OCI-LY3 (cell line): ENCODE results near the gene KIAA1328.

Experiments used
- H2AFZ ChIP-seq: fragments of 200-600, 300-600 bp; shearing (Covaris generic); 2 replicates; pipeline ENCODE4 v1.6.0; 2014; ENCODE audit warnings: antibody characterized with exemption, low read depth, low read length
- H3K27ac ChIP-seq: fragments of 200-600, 300-600 bp; sonication (generic); 2 replicates; pipeline ENCODE4 v1.5.1; 2014; ENCODE audit warnings: mild to moderate bottlenecking, low read length, moderate library complexity, mixed read lengths
- H3K27me3 ChIP-seq: fragments of 200-600, 300-600 bp; sonication (generic); 2 replicates; pipeline ENCODE4 v1.6.1; 2014; ENCODE audit warnings: low read depth, low read length, mixed read lengths
- H3K36me3 ChIP-seq: fragments of 200-600, 300-600 bp; sonication (generic); replicated peaks from 2 replicates; pipeline ENCODE3; 2014; ENCODE audit warnings: low read depth, low read length, mixed read lengths
- H3K4me1 ChIP-seq: fragments of 300-600, 200-600 bp; sonication (generic); 2 replicates; pipeline ENCODE4 v1.6.1; 2014; ENCODE audit warnings: low read length, mixed read lengths
- H3K4me2 ChIP-seq: fragments of 200-600, 300-600 bp; sonication (generic); 2 replicates; pipeline ENCODE4 v1.6.1; 2014; ENCODE audit warnings: low read length, mixed read lengths
- H3K4me3 ChIP-seq: fragments of 300-600, 200-600 bp; sonication (generic); 2 replicates; pipeline ENCODE4 v1.5.1; 2014; ENCODE audit warnings: antibody characterized with exemption, mild to moderate bottlenecking, low read length, moderate library complexity
- H3K79me2 ChIP-seq: fragments of 300-600, 200-600 bp; shearing (Covaris generic); 2 replicates; pipeline ENCODE4 v1.6.1; 2014; ENCODE audit warnings: mild to moderate bottlenecking, low read length, mixed read lengths
- H3K9ac ChIP-seq: fragments of 300-600, 200-600 bp; shearing (Covaris generic); 2 replicates; pipeline ENCODE4 v1.6.0; 2014; ENCODE audit warnings: mild to moderate bottlenecking, low read length, moderate library complexity
- H3K9me3 ChIP-seq: fragments of 200-600, 300-600 bp; shearing (Covaris generic); 2 replicates; pipeline ENCODE4 v1.6.1; 2014; ENCODE audit warnings: low read length, mixed read lengths; ENCODE audit not compliant: insufficient read depth
- H4K20me1 ChIP-seq: fragments of 200-600, 300-600 bp; sonication (generic); 2 replicates; pipeline ENCODE4 v1.6.1; 2016; ENCODE audit warnings: low read length, mixed read lengths; ENCODE audit not compliant: insufficient read depth
- CTCF ChIP-seq: fragments of 200-600, 300-600 bp; sonication (generic); IDR thresholded peaks from 2 replicates; pipeline ENCODE4 v1.5.1; 2014; ENCODE audit warnings: antibody characterized with exemption, low read length, low read depth
- EZH2phosphoT487 ChIP-seq: fragments of 200-600 bp; shearing (Covaris generic); IDR thresholded peaks from 2 replicates; pipeline ENCODE4 v1.6.1; 2018; ENCODE audit warnings: antibody characterized with exemption, mixed run types, low read depth

The KIAA1328 gene

GRCh38 chr18:37246779-37247340 is 417.9 kb downstream of the KIAA1328 start:
- H3K27me3 ChIP-seq = no peaks in the 10 kb centered on the region
- H3K36me3 ChIP-seq = no peaks in the 10 kb centered on the region
- H3K79me2 ChIP-seq = no peaks in the 10 kb centered on the region
- no peaks in the 10 kb centered on the region for H3K9me3 ChIP-seq
- TF ChIP-seq EZH2phosphoT487 (no peak), CTCF (no peak)
- H4K20me1 ChIP-seq = no peaks in the 10 kb centered on the region
- H3K9ac ChIP-seq = no peak overlapping the region
- no peak overlapping the region for H3K27ac ChIP-seq
- no peaks in the 10 kb centered on the region for H3K4me1 ChIP-seq
- no peak overlapping the region for H3K4me3 ChIP-seq
- no peak overlapping the region for H2AFZ ChIP-seq
- H3K4me2 ChIP-seq = no peak overlapping the region

- no peak overlapping the region for H2AFZ ChIP-seq
- H3K4me2 ChIP-seq = no peak overlapping the region
- TF ChIP-seq CTCF = no peak
- TF ChIP-seq EZH2phosphoT487 = no peak
- no peaks in the 10 kb centered on the region for H3K27me3 ChIP-seq
- no peaks in the 10 kb centered on the region for H3K79me2 ChIP-seq
- no peaks in the 10 kb centered on the region for H3K36me3 ChIP-seq
- H4K20me1 ChIP-seq = no peaks in the 10 kb centered on the region
- no peak overlapping the region for H3K9ac ChIP-seq
- no peak overlapping the region for H3K4me3 ChIP-seq
- H3K9me3 ChIP-seq = no peaks in the 10 kb centered on the region
- H3K4me1 ChIP-seq = no peaks in the 10 kb centered on the region
- no peak overlapping the region for H3K27ac ChIP-seq
These were observed 418.7 kb downstream of the KIAA1328 start for GRCh38 chr18:37247497-37248161.

- no peaks in the 10 kb centered on the region for H3K79me2 ChIP-seq
- H3K4me1 ChIP-seq = no peaks in the 10 kb centered on the region
- no peak overlapping the region for H3K9ac ChIP-seq
- no peaks in the 10 kb centered on the region for H3K27me3 ChIP-seq
- no peak overlapping the region for H3K27ac ChIP-seq
- H3K36me3 ChIP-seq = no peaks in the 10 kb centered on the region
- no peaks in the 10 kb centered on the region for H4K20me1 ChIP-seq
- TF ChIP-seq EZH2phosphoT487 (no peak), CTCF (no peak)
- H3K4me2 ChIP-seq = no peak overlapping the region
- no peak overlapping the region for H2AFZ ChIP-seq
- no peak overlapping the region for H3K4me3 ChIP-seq
- no peaks in the 10 kb centered on the region for H3K9me3 ChIP-seq
These were observed 419.4 kb downstream of the KIAA1328 start for GRCh38 chr18:37248281-37248680.

- no peaks in the 10 kb centered on the region for H3K79me2 ChIP-seq
- H3K9ac ChIP-seq = no peak overlapping the region
- H4K20me1 ChIP-seq = no peaks in the 10 kb centered on the region
- TF ChIP-seq EZH2phosphoT487 = no peak
- no peak for TF ChIP-seq CTCF
- no peaks in the 10 kb centered on the region for H3K9me3 ChIP-seq
- no peaks in the 10 kb centered on the region for H3K27me3 ChIP-seq
- no peak overlapping the region for H3K4me3 ChIP-seq
- no peaks in the 10 kb centered on the region for H3K36me3 ChIP-seq
- H3K4me1 ChIP-seq = no peaks in the 10 kb centered on the region
- no peak overlapping the region for H3K27ac ChIP-seq
- H3K4me2 ChIP-seq = no peak overlapping the region
- no peak overlapping the region for H2AFZ ChIP-seq
These were observed 420.4 kb downstream of the KIAA1328 start for GRCh38 chr18:37249171-37249886.
